ENCODE data around the gene F2R. TPM values are rescaled to one million over a fixed set of nuclear protein-coding genes. Genes with fewer than 3 reads are reported as not detected.

Gene F2R
- total RNA-seq, 1 experiment from 2014 or later = 16.9 TPM

DNA sequence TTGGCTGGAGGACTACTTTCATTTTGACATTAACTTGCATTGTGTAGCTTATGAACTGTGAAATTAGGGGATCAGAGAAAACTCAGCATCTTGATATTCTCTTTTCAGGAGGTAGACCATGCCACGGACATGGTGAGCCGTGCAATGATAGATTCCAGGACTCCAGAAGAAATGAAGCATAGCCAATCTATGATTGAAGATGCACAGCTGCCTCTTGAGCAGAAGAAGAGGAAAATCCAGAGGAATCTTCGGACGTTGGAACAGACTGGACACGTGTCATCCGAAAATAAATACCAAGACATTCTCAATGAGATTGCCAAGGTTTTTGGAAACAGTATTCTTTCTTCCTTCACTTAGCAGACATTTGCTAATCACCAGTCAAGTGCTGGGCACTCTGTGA is 20.6 kb upstream of the F2R start:
- Histone ChIP-seq H2AFZ (ENCODE audit: low read length) (no peak overlapping the region), H3K27ac (ENCODE audit: low read length) (no peak overlapping the region), H3K4me2 (ENCODE audit: low read length) (no peak overlapping the region), H3F3A (ENCODE audit: low read length, unreplicated experiment) (no peaks in the 10 kb centered on the region), H4K20me1 (ENCODE audit: low read length) (no peaks in the 10 kb centered on the region), H3K4me3 (ENCODE audit: low read length) (no peak overlapping the region), H3K27me3 (ENCODE audit: low read length) (no peaks in the 10 kb centered on the region), H3K79me2 (ENCODE audit: low read length) (no peaks in the 10 kb centered on the region), H3K4me1 (ENCODE audit: insufficient read depth, low read length) (peaks cover 15% of the 10 kb centered on the region), H3K36me3 (ENCODE audit: low read depth, low read length) (no peaks in the 10 kb centered on the region), H3K9me3 (ENCODE audit: low read length) (no peaks in the 10 kb centered on the region), H3K9ac (ENCODE audit: low read length) (no peak overlapping the region), H3K9me2 (replicated peaks; ENCODE audit: low read length) (no peaks in the 10 kb centered on the region)
- ChIA-PET CTCF (no interaction called here), POLR2A (ENCODE audit: unreplicated experiment) (no interaction called here)
- intact Hi-C loops (cut with micrococcal nuclease) = no loop called here
- no TSS peak for BruUV-seq (replicated peaks)
- TF ChIP-seq EZH2 (IDR thresholded peaks at IDR 0.05; ENCODE audit: low read length, unreplicated experiment) (no peak), EZH2phosphoT487 (IDR thresholded peaks at IDR 0.05; ENCODE audit: borderline replicate concordance, low read length) (no peak)
- TF ChIP-seq, protein P1, sequence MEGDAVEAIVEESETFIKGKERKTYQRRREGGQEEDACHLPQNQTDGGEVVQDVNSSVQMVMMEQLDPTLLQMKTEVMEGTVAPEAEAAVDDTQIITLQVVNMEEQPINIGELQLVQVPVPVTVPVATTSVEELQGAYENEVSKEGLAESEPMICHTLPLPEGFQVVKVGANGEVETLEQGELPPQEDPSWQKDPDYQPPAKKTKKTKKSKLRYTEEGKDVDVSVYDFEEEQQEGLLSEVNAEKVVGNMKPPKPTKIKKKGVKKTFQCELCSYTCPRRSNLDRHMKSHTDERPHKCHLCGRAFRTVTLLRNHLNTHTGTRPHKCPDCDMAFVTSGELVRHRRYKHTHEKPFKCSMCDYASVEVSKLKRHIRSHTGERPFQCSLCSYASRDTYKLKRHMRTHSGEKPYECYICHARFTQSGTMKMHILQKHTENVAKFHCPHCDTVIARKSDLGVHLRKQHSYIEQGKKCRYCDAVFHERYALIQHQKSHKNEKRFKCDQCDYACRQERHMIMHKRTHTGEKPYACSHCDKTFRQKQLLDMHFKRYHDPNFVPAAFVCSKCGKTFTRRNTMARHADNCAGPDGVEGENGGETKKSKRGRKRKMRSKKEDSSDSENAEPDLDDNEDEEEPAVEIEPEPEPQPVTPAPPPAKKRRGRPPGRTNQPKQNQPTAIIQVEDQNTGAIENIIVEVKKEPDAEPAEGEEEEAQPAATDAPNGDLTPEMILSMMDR (conservative IDR thresholded peaks at IDR 0.05; ENCODE audit: low read depth, low read length) = no peak
- ATAC-seq (no peak), DNase-seq (no peak)

DNA sequence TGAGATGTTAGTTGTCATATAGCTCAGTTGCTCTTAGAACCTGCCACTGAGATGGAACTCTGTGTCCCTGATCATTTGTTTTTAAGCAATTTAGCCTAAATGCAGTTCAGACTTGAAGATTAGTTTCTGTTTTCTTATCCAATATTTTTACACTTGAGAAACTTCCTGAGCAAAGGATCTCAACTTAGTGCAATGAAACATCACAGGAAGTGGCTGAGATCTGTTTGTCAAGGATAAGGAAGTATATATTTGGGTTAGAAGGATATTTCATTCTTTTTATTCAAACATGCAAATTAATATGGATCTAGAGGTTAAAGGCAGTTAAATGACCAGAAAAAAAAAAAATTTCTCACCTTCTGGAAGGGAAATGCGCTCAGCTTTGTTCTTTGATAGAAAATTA is 19.7 kb upstream of the F2R start:
- POLR2A ChIA-PET (ENCODE audit: unreplicated experiment) = no interaction called here
- no TSS peak for BruUV-seq (replicated peaks)
- Histone ChIP-seq H3K4me3 (ENCODE audit: low read length) (no peak overlapping the region), H3K79me2 (ENCODE audit: low read length) (no peaks in the 10 kb centered on the region), H3K9ac (ENCODE audit: low read length) (no peak overlapping the region), H3K27ac (ENCODE audit: low read length) (no peak overlapping the region), H4K20me1 (ENCODE audit: low read length) (no peaks in the 10 kb centered on the region), H2AFZ (ENCODE audit: low read length) (no peak overlapping the region), H3K9me2 (replicated peaks; ENCODE audit: low read length) (no peaks in the 10 kb centered on the region), H3F3A (ENCODE audit: low read length, unreplicated experiment) (no peaks in the 10 kb centered on the region), H3K27me3 (ENCODE audit: low read length) (no peaks in the 10 kb centered on the region), H3K9me3 (ENCODE audit: low read length) (no peaks in the 10 kb centered on the region), H3K4me2 (ENCODE audit: low read length) (no peak overlapping the region), H3K36me3 (ENCODE audit: low read depth, low read length) (no peaks in the 10 kb centered on the region), H3K4me1 (ENCODE audit: insufficient read depth, low read length) (peaks cover 12% of the 10 kb centered on the region)
- TF ChIP-seq EZH2 (IDR thresholded peaks at IDR 0.05; ENCODE audit: low read length, unreplicated experiment) = no peak
- TF ChIP-seq, protein P1 (conservative IDR thresholded peaks at IDR 0.05; ENCODE audit: low read depth, low read length) = no peak
- TF ChIP-seq EZH2phosphoT487 (IDR thresholded peaks at IDR 0.05; ENCODE audit: borderline replicate concordance, low read length) = no peak
- DNase-seq = no peak
- CTCF ChIA-PET = no interaction called here
- ATAC-seq = no peak
- intact Hi-C loops (cut with micrococcal nuclease) = no loop called here

DNA sequence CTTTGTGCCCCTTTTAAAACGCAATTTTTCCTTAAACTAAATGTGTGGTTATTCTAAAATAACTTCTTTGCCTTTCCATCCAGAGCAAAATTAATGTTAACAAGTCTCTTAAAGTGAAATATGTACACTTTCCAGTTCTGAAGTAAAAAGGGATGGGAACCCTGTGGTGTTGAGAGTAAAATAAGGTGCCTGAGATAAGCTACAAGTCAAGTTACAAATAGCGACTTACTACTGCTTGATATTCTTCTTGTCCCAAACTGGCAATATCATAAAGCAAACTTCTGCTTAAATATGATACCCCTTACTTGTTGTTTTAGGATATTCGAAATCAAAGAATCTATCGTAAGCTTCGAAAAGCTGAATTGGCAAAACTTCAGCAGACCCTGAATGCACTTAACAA is 18.3 kb upstream of the F2R start:
- H3K79me2 ChIP-seq (ENCODE audit: low read length) = no peaks in the 10 kb centered on the region
- H3F3A ChIP-seq (ENCODE audit: low read length, unreplicated experiment) = no peaks in the 10 kb centered on the region
- H3K36me3 ChIP-seq (ENCODE audit: low read depth, low read length) = no peaks in the 10 kb centered on the region
- no peak overlapping the region for H3K27ac ChIP-seq (ENCODE audit: low read length)
- H3K9me2 ChIP-seq (replicated peaks; ENCODE audit: low read length) = no peaks in the 10 kb centered on the region
- intact Hi-C loops (cut with micrococcal nuclease) = no loop called here
- H3K4me2 ChIP-seq (ENCODE audit: low read length) = no peak overlapping the region
- H4K20me1 ChIP-seq (ENCODE audit: low read length) = no peaks in the 10 kb centered on the region
- ATAC-seq (no peak), DNase-seq (no peak)
- peaks cover 7% of the 10 kb centered on the region for H3K4me1 ChIP-seq (ENCODE audit: insufficient read depth, low read length)
- no TSS peak for BruUV-seq (replicated peaks)
- no peak overlapping the region for H2AFZ ChIP-seq (ENCODE audit: low read length)
- ChIA-PET CTCF (no interaction called here), POLR2A (ENCODE audit: unreplicated experiment) (no interaction called here)
- no peak overlapping the region for H3K9ac ChIP-seq (ENCODE audit: low read length)
- H3K9me3 ChIP-seq (ENCODE audit: low read length) = no peaks in the 10 kb centered on the region
- no peaks in the 10 kb centered on the region for H3K27me3 ChIP-seq (ENCODE audit: low read length)
- H3K4me3 ChIP-seq (ENCODE audit: low read length) = no peak overlapping the region
- TF ChIP-seq EZH2phosphoT487 (IDR thresholded peaks at IDR 0.05; ENCODE audit: borderline replicate concordance, low read length) (no peak), EZH2 (IDR thresholded peaks at IDR 0.05; ENCODE audit: low read length, unreplicated experiment) (no peak)
- TF ChIP-seq, protein P1 (conservative IDR thresholded peaks at IDR 0.05; ENCODE audit: low read depth, low read length) = no peak

Data from PC-3 (cell line).